GM18868 (cell line): ENCODE results near the gene CD8A.

Source experiments
- ATAC-seq: cut with Tn5 transposase; IDR thresholded peaks from one replicate; pipeline ENCODE4 v1.9.1; 2021; ENCODE audit warnings: mild to moderate bottlenecking, moderate library complexity; ENCODE audit not compliant: unreplicated experiment

Gene CD8A

GRCh38 chr2:86781363-86781762, 9.3 kb downstream of the CD8A start:
- no peak for ATAC-seq

GRCh38 chr2:86779971-86780370, 10.7 kb downstream of the CD8A start:
- ATAC-seq: no peak

- ATAC-seq: no peak
Observed at GRCh38 chr2:86778957-86779356, 11.8 kb downstream of the CD8A start.

- ATAC-seq: no peak
Observed at GRCh38 chr2:86776532-86776931, 14.2 kb downstream of the CD8A start.

- ATAC-seq: no peak
Observed at GRCh38 chr2:86775338-86775737, 15.4 kb downstream of the CD8A start.

- ATAC-seq: no peak
Observed at GRCh38 chr2:86774862-86775261, 15.9 kb downstream of the CD8A start.

GRCh38 chr2:86772611-86773010, 18.1 kb downstream of the CD8A start:
- no peak for ATAC-seq

GRCh38 chr2:86770816-86771301, 19.9 kb downstream of the CD8A start:
- no peak for ATAC-seq

- no peak for ATAC-seq
Observed at GRCh38 chr2:86769838-86770237, 20.9 kb downstream of the CD8A start.

- ATAC-seq: no peak
Observed at GRCh38 chr2:86768189-86768949, 22.3 kb downstream of the CD8A start.

GRCh38 chr2:86765310-86765695, 25.4 kb downstream of the CD8A start:
- no peak for ATAC-seq

GRCh38 chr2:86764661-86765309, 25.9 kb downstream of the CD8A start:
- peak; percentile 67 for ATAC-seq

- ATAC-seq: no peak
Observed at GRCh38 chr2:86760371-86760770, 30.3 kb downstream of the CD8A start.

GRCh38 chr2:86758405-86758804, 32.3 kb downstream of the CD8A start:
- ATAC-seq: no peak

- ATAC-seq: no peak
Observed at GRCh38 chr2:86753606-86754005, 37.1 kb downstream of the CD8A start.

- ATAC-seq: no peak
Observed at GRCh38 chr2:86752934-86753333, 37.8 kb downstream of the CD8A start.

- ATAC-seq: no peak
Observed at GRCh38 chr2:86751778-86752177, 38.9 kb downstream of the CD8A start.

GRCh38 chr2:86750240-86750839, 40.4 kb downstream of the CD8A start:
- ATAC-seq: no peak

- peak; percentile 46 for ATAC-seq
Observed at GRCh38 chr2:86747711-86748639, 42.7 kb downstream of the CD8A start.

- ATAC-seq: no peak
Observed at GRCh38 chr2:86746939-86747338, 43.8 kb downstream of the CD8A start.

- no peak for ATAC-seq
Observed at GRCh38 chr2:86744152-86744551, 46.6 kb downstream of the CD8A start.
